ENCODE data around the gene TRIM28. TPM values are rescaled to one million over a fixed set of nuclear protein-coding genes. Genes with fewer than 3 reads are reported as not detected.
"Not testable (repeated sequence)": the region's sequence is repeated elsewhere in the genome, so short reads cannot be mapped to it uniquely, and the experiment has no call there.

Gene TRIM28
- total RNA-seq, 2 experiments from 2014 or later = 549 to 553 TPM

DNA sequence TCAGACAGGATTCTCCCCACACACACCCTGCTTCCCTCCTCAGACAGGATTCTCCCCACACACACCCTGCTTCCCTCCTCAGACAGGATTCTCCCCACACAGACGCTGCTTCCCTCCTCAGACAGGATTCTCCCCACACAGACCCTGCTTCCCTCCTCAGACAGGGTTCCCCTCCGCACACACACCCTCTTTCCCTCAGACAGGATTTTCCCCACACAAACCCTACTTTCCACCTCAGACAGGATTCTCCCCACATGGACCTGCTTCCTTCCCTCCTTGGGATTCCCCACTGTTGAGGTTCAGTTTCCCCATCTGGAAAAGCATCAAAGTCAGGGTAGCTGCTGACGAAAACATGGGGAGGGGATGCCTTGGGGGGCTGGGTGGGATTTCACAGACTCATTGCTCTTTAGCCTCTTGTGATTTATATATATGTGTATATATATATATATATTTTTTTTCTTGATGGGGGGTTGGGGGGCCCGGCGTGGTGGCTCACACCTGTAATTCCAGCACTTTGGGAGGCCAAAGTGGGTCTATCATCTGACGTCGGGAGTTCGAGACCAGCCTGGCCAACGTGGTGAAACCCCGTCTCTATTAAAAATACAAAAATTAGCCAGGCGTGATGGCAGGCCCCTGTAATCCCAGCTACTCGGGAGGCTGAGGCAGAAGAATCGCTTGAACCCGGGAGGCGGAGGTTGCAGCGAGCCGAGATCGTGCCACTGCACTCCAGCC lies 1.1 kb upstream of the TRIM28 start:
- H3K9me3 ChIP-seq (ENCODE audit: control insufficient read depth in 1 of 2, insufficient read depth in 1 of 2, low read length in 2 of 2); H3K9me3 Mint-ChIP-seq; H3K27me3 ChIP-seq (ENCODE audit: control insufficient read depth in 1 of 2, insufficient read depth in 2 of 2, low read length in 2 of 2); ATAC-seq (ENCODE audit: poor library complexity); H3K4me3 ChIP-seq (ENCODE audit: low read length); H3K27me3 Mint-ChIP-seq; H3K27ac ChIP-seq (ENCODE audit: low read depth in 1 of 2, low read length in 2 of 2); intact Hi-C loops (cut with DNase I, micrococcal nuclease); H3K4me3 Mint-ChIP-seq: not testable (repeated sequence)
- peak in 2 of 14 experiments; percentile 20 to 35 for DNase-seq
- CTCF ChIA-PET = interaction anchor here (1.3 to 3.3 kb wide), 2 partner anchors 23 to 38 kb away, joined by 9 to 34 read pairs; partner anchors contain the start of gene ZBTB45
- POLR2A ChIA-PET = interaction anchor here (0.6 to 3.2 kb wide), 7 partner anchors 11 to 1302 kb away, joined by 3 to 64 read pairs (median 14); partner anchors contain the start of genes CHMP2A, ZBTB45 and ZNF584
- Histone ChIP-seq H3K4me1 (ENCODE audit: insufficient read depth, low read length) (peaks cover 48% of the 10 kb centered on the region), H3K36me3 (ENCODE audit: insufficient read depth, low read length) (peaks cover 24% of the 10 kb centered on the region)
- peak overlapping the region; percentile 95 for H3K27ac Mint-ChIP-seq
- peaks cover 38% of the 10 kb centered on the region for H3K36me3 Mint-ChIP-seq (ENCODE audit: low read depth)
- peaks cover 44% of the 10 kb centered on the region for H3K4me1 Mint-ChIP-seq (ENCODE audit: low read depth)

DNA sequence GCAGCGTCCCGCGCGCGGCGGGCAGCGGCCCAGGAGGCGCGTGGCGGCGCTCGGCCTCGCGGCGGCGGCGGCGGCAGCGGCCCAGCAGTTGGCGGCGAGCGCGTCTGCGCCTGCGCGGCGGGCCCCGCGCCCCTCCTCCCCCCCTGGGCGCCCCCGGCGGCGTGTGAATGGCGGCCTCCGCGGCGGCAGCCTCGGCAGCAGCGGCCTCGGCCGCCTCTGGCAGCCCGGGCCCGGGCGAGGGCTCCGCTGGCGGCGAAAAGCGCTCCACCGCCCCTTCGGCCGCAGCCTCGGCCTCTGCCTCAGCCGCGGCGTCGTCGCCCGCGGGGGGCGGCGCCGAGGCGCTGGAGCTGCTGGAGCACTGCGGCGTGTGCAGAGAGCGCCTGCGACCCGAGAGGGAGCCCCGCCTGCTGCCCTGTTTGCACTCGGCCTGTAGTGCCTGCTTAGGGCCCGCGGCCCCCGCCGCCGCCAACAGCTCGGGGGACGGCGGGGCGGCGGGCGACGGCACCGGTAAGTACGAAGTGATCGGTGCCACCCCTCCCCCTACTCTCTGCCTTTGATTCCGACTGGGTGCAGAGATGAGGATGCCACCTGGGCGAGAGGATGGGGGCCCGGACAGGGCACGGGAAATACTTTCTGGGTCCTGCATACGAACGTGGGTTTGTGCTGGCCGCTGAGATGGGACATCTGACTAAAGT lies 874 bp downstream of the TRIM28 start:
- DNase-seq = peak in 13 of 14 experiments; percentile 55 to 93 (median 78)
- H3K4me1 Mint-ChIP-seq (ENCODE audit: low read depth) = peaks cover 39% of the 10 kb centered on the region
- ChIA-PET CTCF (interaction anchor here (1.2 to 3.3 kb wide), 4 partner anchors 25 to 36 kb away, joined by 3 to 34 read pairs (median 8); partner anchors contain the start of gene ZBTB45), POLR2A (interaction anchor here (0.9 to 3.2 kb wide), 17 partner anchors 10 to 197 kb away, joined by 3 to 64 read pairs (median 4); partner anchors contain the start of genes CHMP2A, MZF1, UBE2M and ZBTB45)
- peak overlapping the region; percentile 95 for H3K27ac Mint-ChIP-seq
- H3K27me3 ChIP-seq (ENCODE audit: control insufficient read depth in 1 of 2, insufficient read depth in 2 of 2, low read length in 2 of 2) = no peaks in the 10 kb centered on the region
- peak overlapping the region; percentile 95 for H3K4me3 Mint-ChIP-seq
- peaks cover 44% of the 10 kb centered on the region for H3K36me3 ChIP-seq (ENCODE audit: insufficient read depth, low read length)
- intact Hi-C loops (cut with DNase I, micrococcal nuclease) = loop anchor here (1.0 kb wide), 4 partner anchors 10 to 29 kb away; partner anchors contain the start of genes MZF1 (in 2 of the 2), ZBTB45 (in 2 of the 2) and UBE2M (in 1 of the 2)
- peak overlapping the region; percentile 70 for H3K4me3 ChIP-seq (ENCODE audit: low read length)
- peak overlapping the region in 1 of 2 donors; percentile 56 for H3K27ac ChIP-seq (ENCODE audit: low read depth in 1 of 2, low read length in 2 of 2)
- peaks cover 56% of the 10 kb centered on the region for H3K36me3 Mint-ChIP-seq (ENCODE audit: low read depth)
- peaks cover 42% of the 10 kb centered on the region for H3K4me1 ChIP-seq (ENCODE audit: insufficient read depth, low read length)
- TF ChIP-seq, protein P1, sequence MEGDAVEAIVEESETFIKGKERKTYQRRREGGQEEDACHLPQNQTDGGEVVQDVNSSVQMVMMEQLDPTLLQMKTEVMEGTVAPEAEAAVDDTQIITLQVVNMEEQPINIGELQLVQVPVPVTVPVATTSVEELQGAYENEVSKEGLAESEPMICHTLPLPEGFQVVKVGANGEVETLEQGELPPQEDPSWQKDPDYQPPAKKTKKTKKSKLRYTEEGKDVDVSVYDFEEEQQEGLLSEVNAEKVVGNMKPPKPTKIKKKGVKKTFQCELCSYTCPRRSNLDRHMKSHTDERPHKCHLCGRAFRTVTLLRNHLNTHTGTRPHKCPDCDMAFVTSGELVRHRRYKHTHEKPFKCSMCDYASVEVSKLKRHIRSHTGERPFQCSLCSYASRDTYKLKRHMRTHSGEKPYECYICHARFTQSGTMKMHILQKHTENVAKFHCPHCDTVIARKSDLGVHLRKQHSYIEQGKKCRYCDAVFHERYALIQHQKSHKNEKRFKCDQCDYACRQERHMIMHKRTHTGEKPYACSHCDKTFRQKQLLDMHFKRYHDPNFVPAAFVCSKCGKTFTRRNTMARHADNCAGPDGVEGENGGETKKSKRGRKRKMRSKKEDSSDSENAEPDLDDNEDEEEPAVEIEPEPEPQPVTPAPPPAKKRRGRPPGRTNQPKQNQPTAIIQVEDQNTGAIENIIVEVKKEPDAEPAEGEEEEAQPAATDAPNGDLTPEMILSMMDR (IDR thresholded peaks at IDR 0.05) = no peak
- H3K27me3 Mint-ChIP-seq = no peaks in the 10 kb centered on the region
- H3K9me3 ChIP-seq (ENCODE audit: control insufficient read depth in 1 of 2, insufficient read depth in 1 of 2, low read length in 2 of 2) = no peaks in the 10 kb centered on the region
- no peaks in the 10 kb centered on the region for H3K9me3 Mint-ChIP-seq
- peak; percentile 39 for ATAC-seq (ENCODE audit: poor library complexity)

DNA sequence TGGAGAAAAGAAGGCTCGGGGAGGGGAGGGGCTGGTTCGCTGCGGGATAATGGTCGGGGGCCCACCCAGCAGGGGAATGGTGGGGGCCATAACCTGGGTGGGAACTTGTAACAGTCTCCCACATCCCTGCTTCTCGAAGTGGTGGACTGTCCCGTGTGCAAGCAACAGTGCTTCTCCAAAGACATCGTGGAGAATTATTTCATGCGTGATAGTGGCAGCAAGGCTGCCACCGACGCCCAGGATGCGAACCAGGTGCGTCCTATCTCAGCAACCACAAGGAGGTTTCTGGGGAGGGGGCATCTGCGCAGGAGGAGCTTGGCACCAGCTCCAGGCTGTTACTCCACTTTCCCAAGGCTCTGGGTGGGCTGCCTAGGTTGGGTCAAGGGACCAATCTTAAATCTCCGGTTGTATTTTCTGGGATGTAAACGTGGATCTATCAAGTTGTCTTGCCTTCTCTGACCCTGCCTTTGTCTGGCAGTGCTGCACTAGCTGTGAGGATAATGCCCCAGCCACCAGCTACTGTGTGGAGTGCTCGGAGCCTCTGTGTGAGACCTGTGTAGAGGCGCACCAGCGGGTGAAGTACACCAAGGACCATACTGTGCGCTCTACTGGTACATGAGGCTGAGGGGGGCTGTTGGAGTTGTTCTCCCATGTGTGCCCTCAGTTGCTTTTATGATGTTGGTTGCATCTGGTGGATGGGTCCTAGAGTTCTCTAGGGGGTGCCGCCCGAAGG lies 1.6 kb downstream of the TRIM28 start:
- ChIA-PET POLR2A (interaction anchor here (1.2 to 3.2 kb wide), 6 partner anchors 9 to 32 kb away, joined by 3 to 64 read pairs (median 22); partner anchors contain the start of genes CHMP2A, UBE2M and ZBTB45), CTCF (interaction anchor here (3.3 kb wide), 1 partner anchor 26 kb away, joined by 34 read pairs; the partner anchor contains the start of gene ZBTB45)
- peak overlapping the region; percentile 70 for H3K4me3 ChIP-seq (ENCODE audit: low read length)
- Mint-ChIP-seq H3K4me3 (peak overlapping the region; percentile 95), H3K4me1 (ENCODE audit: low read depth) (peaks cover 39% of the 10 kb centered on the region), H3K36me3 (ENCODE audit: low read depth) (peaks cover 63% of the 10 kb centered on the region), H3K27ac (peak overlapping the region; percentile 91), H3K27me3 (no peaks in the 10 kb centered on the region), H3K9me3 (no peaks in the 10 kb centered on the region)
- intact Hi-C loops (cut with DNase I, micrococcal nuclease) = no loop called here
- TF ChIP-seq, protein P1 (IDR thresholded peaks at IDR 0.05) = no peak
- DNase-seq (peak in 2 of 14 experiments; percentile 35 to 43), ATAC-seq (ENCODE audit: poor library complexity) (no peak)
- H3K4me1 ChIP-seq (ENCODE audit: insufficient read depth, low read length) = peaks cover 42% of the 10 kb centered on the region
- H3K27me3 ChIP-seq (ENCODE audit: control insufficient read depth in 1 of 2, insufficient read depth in 2 of 2, low read length in 2 of 2) = no peaks in the 10 kb centered on the region
- no peaks in the 10 kb centered on the region for H3K9me3 ChIP-seq (ENCODE audit: control insufficient read depth in 1 of 2, insufficient read depth in 1 of 2, low read length in 2 of 2)
- peaks cover 51% of the 10 kb centered on the region for H3K36me3 ChIP-seq (ENCODE audit: insufficient read depth, low read length)
- peak overlapping the region; percentile 18 to 50 for H3K27ac ChIP-seq (ENCODE audit: low read depth in 1 of 2, low read length in 2 of 2)
